ENCODE results near the gene SIK2. TPM values are rescaled to one million over a fixed set of nuclear protein-coding genes. Genes with fewer than 3 reads are reported as not detected.

Gene SIK2
- total RNA-seq, 1 experiment from 2014 or later, result 13.0 TPM

DNA sequence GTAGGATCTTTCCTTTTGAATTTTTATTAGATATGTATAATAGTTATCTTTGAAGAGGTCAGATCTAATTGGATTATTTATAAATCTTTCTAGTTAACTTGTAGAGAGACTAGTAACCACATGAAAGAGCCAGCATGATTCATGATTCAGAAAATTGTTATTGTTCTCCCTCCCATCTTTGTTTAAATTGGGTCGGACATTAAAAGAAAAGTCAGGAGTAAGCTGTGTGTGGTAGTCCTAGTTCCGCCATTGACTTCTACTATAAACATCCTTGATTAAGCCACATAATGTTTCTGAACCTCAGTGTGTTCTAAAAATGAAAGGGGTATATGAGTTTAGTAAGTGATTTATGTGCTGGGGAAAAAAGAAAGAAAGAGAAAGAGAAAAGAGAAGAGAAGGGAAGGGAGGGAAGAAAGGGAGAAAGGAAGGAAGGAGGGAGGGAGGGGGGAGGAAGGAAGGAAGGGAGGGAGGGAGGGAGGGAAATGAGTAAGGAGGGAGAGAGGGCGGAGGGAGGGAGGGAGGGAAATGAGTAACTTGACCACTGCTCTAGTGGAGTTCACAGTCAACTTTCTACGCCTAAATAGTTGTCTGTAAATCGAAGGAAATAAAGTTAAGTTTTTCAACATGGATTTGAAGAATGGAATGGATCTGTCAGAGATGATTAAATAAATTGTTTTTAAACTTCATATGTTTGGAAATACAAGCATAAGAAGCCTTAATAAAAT, 32.9 kb downstream of the SIK2 start:
- ChIA-PET CTCF (no interaction called here), POLR2A (no interaction called here), RAD21 (ENCODE audit: low non-redundant PET in 1 of 2, low total read pairs in 2 of 2, uncharacterized antibody in 2 of 2, unreplicated experiment in 2 of 2) (no interaction called here)
- Histone ChIP-seq H3K4me3 (replicated peaks in 1 of 2; ENCODE audit: low read depth in 1 of 2, low read length in 2 of 2) (0 out of 4 replicates have a peak overlapping the region, but pooled peaks of 1 of the 2 experiments have one; percentile 7), H3K9me3 (ENCODE audit: control insufficient read depth in 1 of 2, insufficient read depth in 1 of 2, low read depth in 1 of 2, low read length in 2 of 2) (no peaks in the 10 kb centered on the region), H3K4me1 (ENCODE audit: control insufficient read depth in 1 of 2, insufficient read depth in 2 of 2, low read length in 2 of 2) (peaks cover 5 to 47% of the 10 kb centered on the region in 2 experiments; a peak in 3 of 4 replicates), H4K20me1 (ENCODE audit: insufficient read depth) (no peaks in the 10 kb centered on the region), H3K79me2 (ENCODE audit: insufficient read depth, low read length) (peaks cover 10% of the 10 kb centered on the region; the same call in 1 of the 2 replicates), H3K27me3 (ENCODE audit: insufficient read depth, low read length) (no peaks in the 10 kb centered on the region), H3K36me3 (ENCODE audit: control insufficient read depth in 1 of 2, insufficient read depth in 2 of 2, low read length in 2 of 2) (no peaks in the 10 kb centered on the region), H2AFZ (ENCODE audit: low read depth, low read length, poor library complexity, severe bottlenecking) (no peak overlapping the region), H3K9ac (ENCODE audit: low read length) (no peak overlapping the region), H3K9me2 (ENCODE audit: insufficient read depth) (no peaks in the 10 kb centered on the region), H3K27ac (ENCODE audit: low read depth, low read length) (peak overlapping the region; percentile 19; the same call in 1 of the 2 replicates), H3K4me2 (ENCODE audit: low read length) (peak overlapping the region; percentile 60)
- intact Hi-C loops (cut with micrococcal nuclease), result no loop called here
- DNase-seq (ENCODE audit: low read depth, low spot score), result no peak
- ATAC-seq, result peak; percentile 54; the same call in 1 of the 2 replicates
- no TSS peak for BruUV-seq (replicated peaks)
- TF ChIP-seq EZH2 (IDR thresholded peaks at IDR 0.05), result no peak
- TF ChIP-seq JUND (IDR thresholded peaks at IDR 0.05), result peak; percentile 54
- no peak for TF ChIP-seq ZFX (IDR thresholded peaks at IDR 0.05)
- no peak for TF ChIP-seq POLR2A (IDR thresholded peaks at IDR 0.05; ENCODE audit: borderline replicate concordance, extremely low read depth, insufficient read depth, insufficient read length)
- TF ChIP-seq REST (IDR thresholded peaks at IDR 0.05; ENCODE audit: low read depth), result no peak
- TF ChIP-seq YY1 (IDR thresholded peaks at IDR 0.05; ENCODE audit: extremely low read depth, insufficient replicate concordance, low read depth, low read length), result no peak
- peak; percentile 44 for TF ChIP-seq FOSL1 (IDR thresholded peaks at IDR 0.05; ENCODE audit: low read depth)

Measured in HCT116 (cell line).